ENCODE measurements around the gene SPPL2B.
"Not testable (repeated sequence)": the region's sequence is repeated elsewhere in the genome, so short reads cannot be mapped to it uniquely, and the experiment has no call there.

SPPL2B gene

DNA sequence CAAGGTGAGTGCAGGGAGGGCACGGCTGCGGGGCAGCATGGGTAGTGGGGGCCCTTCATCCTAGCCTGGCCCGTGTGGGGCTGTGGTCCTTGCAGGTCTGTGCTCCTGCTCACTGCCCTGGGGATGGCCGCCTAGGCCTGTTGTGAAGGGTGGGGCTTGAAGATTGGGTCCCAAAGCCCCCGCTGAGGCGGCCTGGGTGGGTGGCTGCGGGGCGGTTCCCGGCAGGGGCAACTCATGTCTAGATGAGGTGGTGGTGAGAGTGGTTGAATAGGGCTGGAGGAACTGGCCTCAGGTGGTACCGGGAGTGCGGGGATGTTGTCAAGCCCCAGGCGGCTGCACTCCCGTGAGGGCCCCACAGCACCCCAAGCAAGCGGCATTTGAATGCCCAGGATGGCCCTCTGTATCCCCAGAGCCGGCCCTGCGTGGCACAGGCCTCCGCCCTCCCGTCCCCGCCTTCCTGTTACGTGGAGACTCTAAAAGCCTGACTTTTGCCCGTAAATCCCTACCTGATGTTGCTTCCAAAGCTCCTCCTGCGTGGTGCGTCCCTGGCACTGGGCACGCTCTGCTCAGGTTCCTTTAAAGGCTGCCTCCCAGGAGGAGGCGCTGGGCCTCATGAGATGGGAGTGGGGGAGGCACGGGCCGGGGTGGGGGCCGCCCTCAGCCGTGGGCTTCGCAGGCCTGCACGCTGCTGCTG is 15.0 kb downstream of the SPPL2B start:
- Histone ChIP-seq H3K9me3 (ENCODE audit: control insufficient read depth in 5 of 5, low read length in 5 of 5) (no peaks in the 10 kb centered on the region), H3K36me3 (ENCODE audit: control insufficient read depth in 5 of 5, insufficient read depth in 5 of 5, low read length in 5 of 5) (peaks cover 0 to 64% (median 30%) of the 10 kb centered on the region in 5 donors), H3K27me3 (ENCODE audit: control insufficient read depth in 5 of 5, insufficient read depth in 4 of 5, low read length in 5 of 5) (no peaks in the 10 kb centered on the region), H3K4me3 (ENCODE audit: low read depth in 1 of 5, low read length in 5 of 5) (no peak overlapping the region), H3K27ac (ENCODE audit: low read depth, low read length) (no peak overlapping the region), H3K9ac (ENCODE audit: low read length in 5 of 5) (no peak overlapping the region), H3K4me1 (ENCODE audit: control insufficient read depth in 5 of 5, insufficient read depth in 5 of 5, low read length in 5 of 5) (no peaks in the 10 kb centered on the region)

DNA sequence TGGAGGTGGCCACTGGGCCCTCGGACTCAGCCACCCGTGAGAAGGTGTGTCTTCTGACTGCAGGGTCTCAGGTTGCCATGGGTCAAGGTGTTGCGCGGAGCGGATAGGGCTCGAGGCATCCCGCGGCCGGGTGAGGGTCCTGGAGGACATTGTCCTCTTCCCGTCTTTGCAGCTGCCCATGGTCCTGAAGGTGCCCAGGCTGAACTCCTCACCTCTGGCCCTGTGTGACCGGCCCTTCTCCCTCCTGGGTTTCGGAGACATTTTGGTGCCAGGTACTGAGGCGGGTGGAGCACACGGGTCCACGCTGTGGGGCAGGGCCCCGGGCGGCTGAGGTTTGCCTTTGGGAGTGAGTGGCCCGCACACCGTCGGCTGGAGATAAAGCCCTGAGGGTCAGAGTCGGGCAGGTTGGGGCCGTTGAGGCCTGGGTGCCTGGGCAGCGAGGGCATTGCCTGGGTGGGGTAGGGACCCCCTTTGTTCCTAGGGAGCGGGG is 15.9 kb downstream of the SPPL2B start:
- H3K27ac ChIP-seq (ENCODE audit: low read depth, low read length), result no peak overlapping the region
- H3K27me3 ChIP-seq (ENCODE audit: control insufficient read depth in 5 of 5, insufficient read depth in 4 of 5, low read length in 5 of 5), result no peaks in the 10 kb centered on the region
- H3K9ac ChIP-seq (ENCODE audit: low read length in 5 of 5), result no peak overlapping the region
- no peak overlapping the region for H3K4me3 ChIP-seq (ENCODE audit: low read depth in 1 of 5, low read length in 5 of 5)
- H3K4me1 ChIP-seq (ENCODE audit: control insufficient read depth in 5 of 5, insufficient read depth in 5 of 5, low read length in 5 of 5), result no peaks in the 10 kb centered on the region
- H3K36me3 ChIP-seq (ENCODE audit: control insufficient read depth in 5 of 5, insufficient read depth in 5 of 5, low read length in 5 of 5), result peaks cover 0 to 65% (median 29%) of the 10 kb centered on the region in 5 donors
- H3K9me3 ChIP-seq (ENCODE audit: control insufficient read depth in 5 of 5, low read length in 5 of 5), result no peaks in the 10 kb centered on the region

DNA sequence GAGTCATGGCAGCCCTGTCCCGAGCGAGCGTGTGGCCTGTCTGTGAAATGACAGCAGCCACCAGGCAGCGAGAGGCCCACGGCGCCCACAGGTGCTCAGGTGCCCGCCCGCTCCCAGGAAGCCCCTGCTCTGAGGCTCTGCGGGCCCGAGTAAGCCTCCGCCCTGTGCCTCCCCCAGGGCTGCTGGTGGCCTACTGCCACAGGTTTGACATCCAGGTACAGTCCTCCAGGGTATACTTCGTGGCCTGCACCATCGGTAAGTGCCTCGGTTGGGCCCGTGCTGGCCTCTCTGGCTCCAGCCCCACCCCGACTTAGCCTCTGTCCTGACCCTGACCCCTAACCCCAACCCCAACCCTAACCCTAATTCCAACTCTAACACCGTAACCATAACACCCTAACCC is 16.6 kb downstream of the SPPL2B start:
- Histone ChIP-seq H3K4me1 (ENCODE audit: control insufficient read depth in 5 of 5, insufficient read depth in 5 of 5, low read length in 5 of 5) (no peaks in the 10 kb centered on the region), H3K9me3 (ENCODE audit: control insufficient read depth in 5 of 5, low read length in 5 of 5) (no peaks in the 10 kb centered on the region), H3K4me3 (ENCODE audit: low read depth in 1 of 5, low read length in 5 of 5) (no peak overlapping the region), H3K9ac (ENCODE audit: low read length in 5 of 5) (no peak overlapping the region), H3K27ac (ENCODE audit: low read depth, low read length) (no peak overlapping the region), H3K36me3 (ENCODE audit: control insufficient read depth in 5 of 5, insufficient read depth in 5 of 5, low read length in 5 of 5) (peaks cover 5 to 65% (median 28%) of the 10 kb centered on the region in 5 donors), H3K27me3 (ENCODE audit: control insufficient read depth in 5 of 5, insufficient read depth in 4 of 5, low read length in 5 of 5) (no peaks in the 10 kb centered on the region)

DNA sequence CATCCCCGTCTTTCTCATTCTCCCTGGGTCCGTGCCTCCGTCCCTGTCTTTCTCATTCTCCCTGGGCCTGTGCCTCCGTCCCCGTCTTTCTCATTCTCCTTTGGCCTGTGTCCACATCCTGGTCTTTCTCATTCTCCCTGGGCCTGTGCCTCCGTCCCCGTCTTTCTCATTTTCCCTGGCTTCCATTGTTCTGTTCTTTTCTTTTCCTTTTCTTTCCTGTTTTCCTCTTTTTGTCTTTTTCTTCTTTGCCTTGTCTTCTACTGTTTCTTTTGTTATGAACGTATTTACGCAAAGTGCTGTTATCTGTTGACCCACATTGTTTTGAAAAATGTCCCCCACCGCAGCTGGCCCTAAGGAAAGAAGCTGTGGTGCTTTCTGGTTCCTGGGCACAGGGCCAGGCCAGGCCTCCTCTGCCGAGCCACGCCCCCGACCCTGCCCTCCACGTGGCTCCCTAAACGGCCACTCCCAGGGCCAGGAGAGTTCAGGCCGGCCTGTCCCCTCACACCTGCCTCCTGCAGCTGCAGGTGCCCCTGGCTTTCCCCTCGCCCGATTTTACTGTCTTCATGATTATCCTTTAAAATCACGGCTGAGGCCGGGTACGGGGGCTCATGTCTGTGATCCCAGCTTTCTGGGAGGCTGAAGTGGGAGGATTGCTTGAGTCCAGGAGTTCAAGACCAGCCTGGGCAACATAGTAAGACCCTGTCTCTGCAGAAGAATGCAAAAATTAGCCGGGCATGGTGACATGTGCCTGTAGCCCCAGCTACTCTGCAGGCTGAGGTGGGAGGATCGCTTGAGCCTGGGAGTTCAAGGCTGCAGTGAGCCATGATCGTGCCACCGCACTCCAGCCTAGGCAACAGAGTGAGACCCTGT is 17.5 kb downstream of the SPPL2B start:
- Histone ChIP-seq H3K36me3 (ENCODE audit: control insufficient read depth in 5 of 5, insufficient read depth in 5 of 5, low read length in 5 of 5) (peaks cover 5 to 66% (median 34%) of the 10 kb centered on the region in 5 donors), H3K27me3 (ENCODE audit: control insufficient read depth in 5 of 5, insufficient read depth in 4 of 5, low read length in 5 of 5) (no peaks in the 10 kb centered on the region), H3K27ac (ENCODE audit: low read depth, low read length) (no peak overlapping the region), H3K4me3 (ENCODE audit: low read depth in 1 of 5, low read length in 5 of 5) (no peak overlapping the region), H3K9ac (ENCODE audit: low read length in 5 of 5) (no peak overlapping the region), H3K9me3 (ENCODE audit: control insufficient read depth in 5 of 5, low read length in 5 of 5) (no peaks in the 10 kb centered on the region), H3K4me1 (ENCODE audit: control insufficient read depth in 5 of 5, insufficient read depth in 5 of 5, low read length in 5 of 5) (no peaks in the 10 kb centered on the region)

DNA sequence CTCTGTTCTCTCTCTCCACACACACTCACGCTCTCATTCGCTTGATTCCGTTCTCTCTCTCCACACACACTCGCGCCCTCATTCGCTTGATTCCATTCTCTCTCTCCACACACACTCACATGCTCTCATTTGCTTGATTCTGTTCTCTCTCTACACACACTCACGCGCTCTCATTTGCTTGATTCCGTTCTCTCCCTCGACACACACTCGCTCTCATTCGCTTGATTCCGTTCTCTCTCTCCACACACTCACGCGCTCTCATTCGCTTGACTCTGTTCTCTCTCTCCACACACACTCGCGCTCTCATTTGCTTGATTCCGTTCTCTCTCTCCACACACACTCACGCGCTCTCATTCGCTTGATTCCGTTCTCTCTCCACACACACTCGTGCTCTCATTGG is 21.3 kb downstream of the SPPL2B start:
- not testable (repeated sequence) for H3K4me1 ChIP-seq (ENCODE audit: control insufficient read depth in 5 of 5, insufficient read depth in 5 of 5, low read length in 5 of 5); H3K27ac ChIP-seq (ENCODE audit: low read depth, low read length); H3K4me3 ChIP-seq (ENCODE audit: low read depth in 1 of 5, low read length in 5 of 5); H3K27me3 ChIP-seq (ENCODE audit: control insufficient read depth in 5 of 5, insufficient read depth in 4 of 5, low read length in 5 of 5); H3K9me3 ChIP-seq (ENCODE audit: control insufficient read depth in 5 of 5, low read length in 5 of 5); H3K9ac ChIP-seq (ENCODE audit: low read length in 5 of 5)
- H3K36me3 ChIP-seq (ENCODE audit: control insufficient read depth in 5 of 5, insufficient read depth in 5 of 5, low read length in 5 of 5), result peaks cover 5 to 68% (median 49%) of the 10 kb centered on the region in 5 donors

DNA sequence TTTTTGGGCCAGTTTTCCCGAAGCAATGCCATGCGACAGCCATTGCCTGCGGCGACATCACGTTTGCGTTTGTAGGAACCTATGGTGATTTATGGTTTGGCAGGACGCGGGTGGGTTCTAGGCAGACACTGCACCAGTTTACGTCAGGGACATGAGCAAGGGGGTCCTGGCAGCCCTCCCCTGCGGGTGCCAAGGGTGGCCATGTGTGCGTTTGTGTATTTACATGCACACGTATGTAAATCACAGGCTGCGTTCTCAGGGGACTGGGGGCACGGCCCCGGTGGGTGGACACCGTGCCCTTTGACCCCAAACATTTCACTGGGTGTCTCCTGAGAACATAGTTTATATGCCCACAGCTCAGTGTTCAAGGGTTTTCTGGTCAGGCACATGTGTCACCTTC is 22.2 kb downstream of the SPPL2B start:
- H3K4me1 ChIP-seq (ENCODE audit: control insufficient read depth in 5 of 5, insufficient read depth in 5 of 5, low read length in 5 of 5), result no peaks in the 10 kb centered on the region

DNA sequence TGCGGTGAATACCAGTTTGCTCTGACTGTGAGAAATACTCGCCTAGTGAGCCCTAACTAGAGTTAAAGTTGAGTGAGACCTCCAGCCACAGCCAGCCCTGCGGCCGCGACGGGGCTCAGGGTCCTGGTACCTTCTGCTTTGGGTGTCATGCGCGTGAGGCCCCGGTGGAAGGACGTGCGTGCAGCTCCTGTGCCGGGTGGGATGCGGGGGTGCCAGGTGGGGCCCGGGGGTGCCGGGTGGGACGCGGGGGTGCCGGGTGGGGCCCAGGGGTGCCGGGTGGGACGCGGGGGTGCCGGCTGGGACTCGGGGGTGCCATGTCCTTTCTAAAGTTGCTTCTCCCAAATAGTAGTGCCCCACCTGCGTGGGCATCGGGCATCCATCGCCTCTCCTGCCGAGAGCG is 23.1 kb downstream of the SPPL2B start:
- Histone ChIP-seq H3K4me1 (ENCODE audit: control insufficient read depth in 5 of 5, insufficient read depth in 5 of 5, low read length in 5 of 5) (no peaks in the 10 kb centered on the region), H3K36me3 (ENCODE audit: control insufficient read depth in 5 of 5, insufficient read depth in 5 of 5, low read length in 5 of 5) (peaks cover 5 to 60% (median 46%) of the 10 kb centered on the region in 5 donors), H3K27ac (ENCODE audit: low read depth, low read length) (no peak overlapping the region), H3K27me3 (ENCODE audit: control insufficient read depth in 5 of 5, insufficient read depth in 4 of 5, low read length in 5 of 5) (no peaks in the 10 kb centered on the region), H3K9me3 (ENCODE audit: control insufficient read depth in 5 of 5, low read length in 5 of 5) (no peaks in the 10 kb centered on the region), H3K9ac (ENCODE audit: low read length in 5 of 5) (no peak overlapping the region), H3K4me3 (ENCODE audit: low read depth in 1 of 5, low read length in 5 of 5) (no peak overlapping the region)

More for the DNA sequence above, 22.2 kb downstream of the SPPL2B start:
- no peaks in the 10 kb centered on the region for H3K9me3 ChIP-seq (ENCODE audit: control insufficient read depth in 5 of 5, low read length in 5 of 5)
- no peak overlapping the region for H3K4me3 ChIP-seq (ENCODE audit: low read depth in 1 of 5, low read length in 5 of 5)
- no peak overlapping the region for H3K27ac ChIP-seq (ENCODE audit: low read depth, low read length)
- peaks cover 5 to 63% (median 47%) of the 10 kb centered on the region in 5 donors for H3K36me3 ChIP-seq (ENCODE audit: control insufficient read depth in 5 of 5, insufficient read depth in 5 of 5, low read length in 5 of 5)
- no peaks in the 10 kb centered on the region for H3K27me3 ChIP-seq (ENCODE audit: control insufficient read depth in 5 of 5, insufficient read depth in 4 of 5, low read length in 5 of 5)
- H3K9ac ChIP-seq (ENCODE audit: low read length in 5 of 5), result no peak overlapping the region

DNA sequence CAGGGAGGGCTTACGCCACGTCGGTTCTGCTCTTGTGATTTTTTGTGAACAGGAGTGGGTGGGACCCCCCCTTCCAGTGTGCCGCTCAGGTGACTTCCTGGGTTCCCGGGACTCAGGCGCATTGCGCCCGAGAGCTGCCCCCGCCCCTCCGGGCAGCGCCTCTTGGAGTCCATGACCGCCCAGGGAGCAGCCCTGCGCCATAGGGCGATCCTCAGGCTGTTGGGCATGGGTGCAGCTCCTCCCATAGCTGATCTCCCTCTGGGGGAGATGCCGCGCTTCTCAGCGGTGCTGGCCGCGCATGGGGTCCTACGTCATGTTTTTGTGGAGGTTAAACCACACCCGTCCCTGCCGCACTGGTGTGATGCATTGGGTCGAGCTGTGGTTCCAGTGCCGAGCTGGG is 23.6 kb downstream of the SPPL2B start:
- Histone ChIP-seq H3K9me3 (ENCODE audit: control insufficient read depth in 5 of 5, low read length in 5 of 5) (no peaks in the 10 kb centered on the region), H3K36me3 (ENCODE audit: control insufficient read depth in 5 of 5, insufficient read depth in 5 of 5, low read length in 5 of 5) (peaks cover 5 to 55% (median 43%) of the 10 kb centered on the region in 5 donors), H3K9ac (ENCODE audit: low read length in 5 of 5) (no peak overlapping the region), H3K27ac (ENCODE audit: low read depth, low read length) (no peak overlapping the region), H3K4me1 (ENCODE audit: control insufficient read depth in 5 of 5, insufficient read depth in 5 of 5, low read length in 5 of 5) (no peaks in the 10 kb centered on the region), H3K4me3 (ENCODE audit: low read depth in 1 of 5, low read length in 5 of 5) (no peak overlapping the region), H3K27me3 (ENCODE audit: control insufficient read depth in 5 of 5, insufficient read depth in 4 of 5, low read length in 5 of 5) (no peaks in the 10 kb centered on the region)

DNA sequence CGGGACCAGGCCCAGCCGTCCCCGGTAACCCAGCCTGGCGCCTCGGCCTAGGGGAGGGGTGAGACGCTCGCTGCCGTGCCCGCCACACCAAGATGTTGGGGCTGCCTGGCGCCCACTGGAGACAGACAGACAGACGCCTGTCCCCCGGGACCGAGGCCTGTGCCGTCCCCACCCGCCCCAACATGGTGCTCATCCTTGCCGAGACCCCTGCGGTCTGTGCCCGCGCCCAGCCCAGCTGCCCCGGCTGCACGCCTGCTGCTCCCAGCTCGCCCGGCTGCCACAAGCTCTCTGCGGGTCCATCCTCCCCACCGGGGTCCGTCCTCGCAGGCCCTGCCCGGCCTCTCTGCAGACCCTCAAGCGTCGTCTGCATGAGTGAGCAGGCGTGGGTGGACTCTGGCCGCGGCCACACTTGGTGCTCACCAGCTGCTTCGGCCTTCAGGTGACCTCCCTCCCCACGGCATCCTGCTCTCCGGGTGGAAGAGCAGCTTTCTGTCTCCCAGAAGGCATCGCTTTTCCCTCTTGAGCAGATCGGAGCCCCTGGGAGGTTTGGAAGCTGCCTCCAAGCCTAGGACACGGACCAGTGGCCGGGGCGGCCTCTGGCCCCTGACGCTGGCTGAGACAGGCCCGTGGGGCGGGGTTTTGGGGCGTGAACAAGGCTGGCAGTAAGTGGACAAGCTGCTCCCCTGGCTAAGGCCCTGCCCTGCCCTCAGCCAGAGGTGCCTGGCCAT is 24.8 kb downstream of the SPPL2B start:
- H3K27me3 ChIP-seq (ENCODE audit: control insufficient read depth in 5 of 5, insufficient read depth in 4 of 5, low read length in 5 of 5), result no peaks in the 10 kb centered on the region
- H3K27ac ChIP-seq (ENCODE audit: low read depth, low read length), result no peak overlapping the region
- H3K36me3 ChIP-seq (ENCODE audit: control insufficient read depth in 5 of 5, insufficient read depth in 5 of 5, low read length in 5 of 5), result peaks cover 5 to 54% (median 42%) of the 10 kb centered on the region in 5 donors
- H3K9ac ChIP-seq (ENCODE audit: low read length in 5 of 5), result no peak overlapping the region
- H3K4me1 ChIP-seq (ENCODE audit: control insufficient read depth in 5 of 5, insufficient read depth in 5 of 5, low read length in 5 of 5), result no peaks in the 10 kb centered on the region
- no peak overlapping the region for H3K4me3 ChIP-seq (ENCODE audit: low read depth in 1 of 5, low read length in 5 of 5)
- no peaks in the 10 kb centered on the region for H3K9me3 ChIP-seq (ENCODE audit: control insufficient read depth in 5 of 5, low read length in 5 of 5)

All from subcutaneous abdominal adipose tissue (tissue), 5 donors.